B cell (primary cell): Measurements from ENCODE around the gene TTC1. TPM values are rescaled to one million over a fixed set of nuclear protein-coding genes. Genes with fewer than 3 reads are reported as not detected.

Experiments used
- ATAC-seq: fragments of 200-7000 bp; cut with Tn5 transposase; one replicate; pipeline ENCODE4 v1.10.0; 2021; ENCODE audit warnings: low read depth, mild to moderate bottlenecking, moderate number of reproducible peaks, moderate library complexity
- CTCF ChIA-PET: fragments of 350-600 bp; sonication (Branson Sonifier 250); formaldehyde crosslinking; loops from one replicate; lab custom pipeline; 2021; ENCODE audit warnings: antibody characterized with exemption, inconsistent platforms; lab: Charles Lee
- POLR2A ChIA-PET: fragments of 350-600 bp; sonication (Branson Sonifier 250); formaldehyde crosslinking; loops from one replicate; lab custom pipeline; 2021; ENCODE audit warnings: antibody characterized with exemption; lab: Charles Lee
- DNase-seq: peaks from one replicate; pipeline ENCODE4 v3.0.0; 2013
- H2AFZ ChIP-seq: 2 replicates; pipeline ENCODE4 v1.6.1; 2012; ENCODE audit warnings: mild to moderate bottlenecking, low read depth, low read length; ENCODE audit not compliant: insufficient read depth, poor library complexity, severe bottlenecking
- H3K27ac ChIP-seq, 2 donors: 1 replicate in 1 of 2; 2 replicates in 1 of 2; pipeline ENCODE4 v1.5.1; 2012 to 2013; ENCODE audit warnings: low read length in 2 of 2, mild to moderate bottlenecking in 2 of 2, moderate library complexity in 1 of 2
- H3K27me3 ChIP-seq, 4 experiments: fragments of 200-600 bp in 1 of 4; sonication (generic) in 1 of 4; replicated peaks in 1 of 4; 1 replicate in 2 of 4; 2 replicates in 2 of 4; pipeline versions ENCODE4 v1.6.1 to v1.7.0; 2013 to 2016; ENCODE audit warnings: low read length in 3 of 4, mild to moderate bottlenecking in 2 of 4, mixed read lengths in 1 of 4, moderate library complexity in 1 of 4; ENCODE audit not compliant: insufficient read depth in 4 of 4, control insufficient read depth in 3 of 4; ENCODE audit errors: control extremely low read depth in 1 of 4
- H3K36me3 ChIP-seq, 2 experiments: replicated peaks in 1 of 2; 1 replicate in 1 of 2; 2 replicates in 1 of 2; pipeline versions ENCODE4 v1.6.1 to v1.7.1; 2013; ENCODE audit warnings: low read length in 1 of 2; ENCODE audit not compliant: insufficient read depth in 2 of 2, control insufficient read depth in 1 of 2; ENCODE audit errors: control extremely low read depth in 1 of 2, extremely low read depth in 1 of 2
- H3K4me1 ChIP-seq, 2 donors: fragments of 200-600 bp in 1 of 2; sonication (generic) in 1 of 2; 1 replicate in 1 of 2; 2 replicates in 1 of 2; pipeline versions ENCODE4 v1.5.1 to v1.6.1; 2013 to 2017; ENCODE audit warnings: low read length in 2 of 2; ENCODE audit not compliant: control insufficient read depth in 2 of 2, insufficient read depth in 2 of 2
- H3K4me2 ChIP-seq: replicated peaks from 2 replicates; pipeline ENCODE3; 2012; ENCODE audit warnings: mild to moderate bottlenecking, low read depth, low read length; ENCODE audit not compliant: poor library complexity, severe bottlenecking
- H3K4me3 ChIP-seq, 5 experiments: fragments of 200-600 bp in 1 of 5; sonication (generic) in 1 of 5; 1 replicate in 3 of 5; 2 replicates in 2 of 5; pipeline versions ENCODE4 v1.5.1 to v1.7.0; 2011 to 2016; ENCODE audit warnings: low read length in 4 of 5, mild to moderate bottlenecking in 4 of 5, low read depth in 2 of 5, control low read depth in 1 of 5, moderate library complexity in 1 of 5; ENCODE audit not compliant: insufficient read depth in 1 of 5; ENCODE audit errors: control extremely low read depth in 1 of 5, extremely low read depth in 1 of 5
- H3K79me2 ChIP-seq: fragments of 200-600 bp; sonication (generic); one replicate; pipeline ENCODE4 v1.6.0; 2016; ENCODE audit warnings: low read length; ENCODE audit not compliant: control insufficient read depth, insufficient read depth
- H3K9ac ChIP-seq: fragments of 200-600 bp; sonication (generic); 2 replicates; pipeline ENCODE4 v1.6.1; 2017; ENCODE audit warnings: mild to moderate bottlenecking, low read length, moderate library complexity
- H3K9me3 ChIP-seq, 3 donors: one replicate each; pipeline versions ENCODE4 v1.6.1 to v1.7.1; 2013; ENCODE audit warnings: low read length in 2 of 3; ENCODE audit not compliant: control insufficient read depth in 2 of 3, insufficient read depth in 1 of 3; ENCODE audit errors: control extremely low read depth in 1 of 3
- H4K20me1 ChIP-seq: 2 replicates; pipeline ENCODE4 v1.6.0; 2012; ENCODE audit warnings: mild to moderate bottlenecking, low read length; ENCODE audit not compliant: insufficient read depth, control insufficient read depth, poor library complexity, severe bottlenecking
- H3K27ac Mint-ChIP-seq: one replicate; pipeline ENCODE4 v1.8.0; 2021; ENCODE audit warnings: mixed read lengths
- H3K27me3 Mint-ChIP-seq: one replicate; pipeline ENCODE4 v1.8.0; 2021; ENCODE audit warnings: mixed read lengths
- H3K4me1 Mint-ChIP-seq: one replicate; pipeline ENCODE4 v1.8.0; 2021; ENCODE audit warnings: mixed read lengths
- H3K4me3 Mint-ChIP-seq: one replicate; pipeline ENCODE4 v1.8.0; 2021; ENCODE audit warnings: mixed read lengths
- H3K9me3 Mint-ChIP-seq: one replicate; pipeline ENCODE4 v1.8.0; 2022; ENCODE audit warnings: mixed read lengths; ENCODE audit not compliant: insufficient read depth
- CTCF ChIP-seq: fragments of 200-600 bp; IDR thresholded peaks from one replicate; pipeline ENCODE4 v1.8.0; 2022; ENCODE audit warnings: antibody characterized with exemption, mild to moderate bottlenecking
- EZH2 ChIP-seq: IDR thresholded peaks from 2 replicates; pipeline ENCODE4 v1.6.1; 2012; ENCODE audit warnings: borderline replicate concordance, low read depth, mild to moderate bottlenecking, moderate library complexity, low read length; ENCODE audit not compliant: insufficient read depth, poor library complexity, severe bottlenecking
- WGBS: methylation state at CpG from one replicate; pipeline ENCODE4 v1.1.5; 2013; ENCODE audit warnings: missing lambda C conversion rate; ENCODE audit not compliant: insufficient coverage; 5-methylcytosine and 5-hydroxymethylcytosine counted together
- intact Hi-C: fragments of 100-400 bp; cut with micrococcal nuclease; formaldehyde crosslinking; loops from one replicate; pipeline ENCODE4 v1.10.0; 2022
- polyA plus RNA-seq: library from polyadenylated mRNA; depleted of rRNA; stranded (reverse); fragments of >200 nt; gene quantifications from 2 replicates; pipeline ENCODE4 v1.2.3, GENCODE V29; 2012
- total RNA-seq, 2 donors: library from RNA; stranded (reverse); fragments of 120-200 nt in 1 of 2; gene quantifications; 1 replicate in 1 of 2; 2 replicates in 1 of 2; pipeline versions ENCODE4 v1.2.3 to v1.2.4, GENCODE V29; 2013 to 2022

Gene TTC1
- total and polyA plus RNA-seq, 2 donors (not counting 1 experiment from before 2014, with no cell fraction given), result 12.1 to 40.4 TPM

DNA sequence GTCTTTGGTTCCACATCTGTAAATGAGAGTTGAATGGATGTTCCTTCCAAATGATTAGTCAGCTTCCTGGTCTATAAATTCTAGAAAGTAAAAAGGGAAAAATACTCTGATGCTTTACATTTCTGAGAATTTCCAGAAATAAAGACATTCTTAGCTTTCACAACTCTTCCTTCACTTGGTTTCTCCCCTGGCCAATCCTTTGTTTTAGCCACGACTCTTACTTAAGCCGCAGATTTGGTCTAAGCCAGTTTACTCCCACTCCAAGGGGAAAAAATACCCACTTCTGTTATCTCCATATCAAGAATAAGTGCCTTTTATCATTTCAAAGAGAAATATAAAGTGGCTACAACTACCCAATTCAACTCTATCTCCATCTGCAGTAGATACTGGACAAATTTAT lies 80.6 kb downstream of the TTC1 start:
- Histone ChIP-seq H3K9ac (no peak overlapping the region), H3K79me2 (no peaks in the 10 kb centered on the region), H3K4me1 (peaks cover 0 to 7% of the 10 kb centered on the region in 2 donors), H3K4me2 (no peak overlapping the region), H2AFZ (no peak overlapping the region), H3K9me3 (no peaks in the 10 kb centered on the region), H3K36me3 (peaks cover 7 to 25% of the 10 kb centered on the region in 2 experiments), H3K27me3 (no peaks in the 10 kb centered on the region), H3K4me3 (no peak overlapping the region), H3K27ac (no peak overlapping the region), H4K20me1 (peaks cover 5% of the 10 kb centered on the region)
- no peaks in the 10 kb centered on the region for H3K9me3 Mint-ChIP-seq
- H3K27me3 Mint-ChIP-seq, result no peaks in the 10 kb centered on the region
- H3K4me1 Mint-ChIP-seq, result peaks cover 15% of the 10 kb centered on the region
- ATAC-seq, result no peak
- H3K27ac Mint-ChIP-seq, result no peak overlapping the region
- intact Hi-C loops, result no loop called here
- DNase-seq, result no peak
- 94% methylated on average over 2 of the region's 2 CpGs for WGBS
- CTCF ChIA-PET, result no interaction called here
- H3K4me3 Mint-ChIP-seq, result no peak overlapping the region
- TF ChIP-seq CTCF (no peak), EZH2 (no peak)
- POLR2A ChIA-PET, result no interaction called here

DNA sequence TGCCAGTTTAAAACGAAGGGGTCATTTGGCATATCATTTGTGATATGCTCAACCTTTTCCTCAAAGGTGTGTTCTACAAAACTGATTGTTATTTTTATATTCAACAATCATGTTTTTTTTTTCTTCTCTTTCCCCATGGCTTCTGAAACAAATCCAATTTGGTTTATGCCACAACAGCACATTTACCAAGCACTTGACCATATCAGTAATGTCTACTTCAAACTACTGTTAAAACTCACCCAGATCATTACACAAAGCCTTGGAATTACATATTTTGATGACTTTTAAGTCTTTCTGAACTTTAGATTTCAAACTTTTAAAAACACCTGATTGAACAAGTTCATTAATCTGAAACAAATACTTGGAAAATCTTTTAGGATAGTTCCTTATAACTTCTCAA lies 81.1 kb downstream of the TTC1 start:
- TF ChIP-seq CTCF (no peak), EZH2 (no peak)
- H3K27ac Mint-ChIP-seq, result no peak overlapping the region
- no peaks in the 10 kb centered on the region for H3K27me3 ChIP-seq
- no peak overlapping the region for H3K4me3 Mint-ChIP-seq
- H3K4me1 ChIP-seq, result peaks cover 0 to 7% of the 10 kb centered on the region in 2 donors
- DNase-seq (no peak), ATAC-seq (no peak)
- WGBS, result no CpG with 5 or more reads among the region's 1 CpG
- no peak overlapping the region for H3K4me3 ChIP-seq
- peaks cover 5% of the 10 kb centered on the region for H4K20me1 ChIP-seq
- no peak overlapping the region for H3K9ac ChIP-seq
- peaks cover 15% of the 10 kb centered on the region for H3K4me1 Mint-ChIP-seq
- H3K79me2 ChIP-seq, result no peaks in the 10 kb centered on the region
- intact Hi-C loops, result no loop called here
- POLR2A ChIA-PET, result no interaction called here
- no peaks in the 10 kb centered on the region for H3K9me3 Mint-ChIP-seq
- CTCF ChIA-PET, result no interaction called here
- no peaks in the 10 kb centered on the region for H3K9me3 ChIP-seq
- peaks cover 7 to 26% of the 10 kb centered on the region in 2 experiments for H3K36me3 ChIP-seq
- H2AFZ ChIP-seq, result no peak overlapping the region
- H3K4me2 ChIP-seq, result no peak overlapping the region
- H3K27me3 Mint-ChIP-seq, result no peaks in the 10 kb centered on the region
- no peak overlapping the region for H3K27ac ChIP-seq
